ENCODE measurements around the gene DNAJB11.
"Not testable (repeated sequence)": the region's sequence is repeated elsewhere in the genome, so short reads cannot be mapped to it uniquely, and the experiment has no call there.

The DNAJB11 gene

DNA sequence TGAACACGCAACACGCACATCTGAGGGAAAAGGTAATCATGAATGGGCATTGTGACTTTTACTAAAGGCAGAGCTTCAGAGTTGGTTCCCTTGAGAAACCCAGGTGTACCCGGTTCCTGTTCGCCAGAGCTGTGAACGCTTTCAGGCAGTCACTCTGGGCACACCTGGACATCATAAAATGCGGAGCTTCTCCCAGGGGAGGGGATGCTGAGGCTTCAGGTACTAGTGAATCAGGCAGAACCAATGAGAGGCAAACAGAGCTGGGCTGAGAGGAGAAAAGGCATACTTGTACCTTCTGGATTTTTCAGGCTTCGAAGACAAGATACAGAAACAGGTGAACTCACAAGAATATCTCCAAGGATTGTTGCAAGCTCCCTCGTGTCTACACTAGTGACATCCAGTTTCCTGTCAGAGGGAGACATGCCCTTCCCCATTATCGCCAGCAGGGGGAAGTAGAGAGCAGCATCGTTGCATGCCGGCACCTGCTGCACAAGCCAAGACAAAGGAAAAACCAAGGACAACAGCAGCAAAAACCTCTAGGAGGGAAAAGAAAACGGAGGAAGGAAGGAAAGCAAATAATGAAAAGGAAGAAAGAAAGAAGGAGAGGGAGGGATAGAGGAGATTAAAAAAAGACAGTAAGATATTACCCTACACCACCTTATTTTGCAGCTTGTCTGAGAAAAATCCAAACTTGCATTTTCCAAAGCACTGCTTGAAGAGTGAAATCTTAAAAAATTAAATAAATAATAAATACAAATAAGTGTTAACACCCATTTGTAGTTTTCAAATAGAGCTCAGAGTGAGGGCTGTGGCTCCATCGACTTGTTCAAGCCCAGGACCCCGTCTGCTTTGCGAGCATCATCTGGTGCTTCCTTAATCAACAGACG, 44.3 kb downstream of the DNAJB11 start:
- in situ Hi-C loops (cut with HindIII; ENCODE audit: low sequenced_read_pairs): loop anchor here (25.0 kb wide), 1 partner anchor 197 kb away; the partner anchor contains the start of gene RFC4

DNA sequence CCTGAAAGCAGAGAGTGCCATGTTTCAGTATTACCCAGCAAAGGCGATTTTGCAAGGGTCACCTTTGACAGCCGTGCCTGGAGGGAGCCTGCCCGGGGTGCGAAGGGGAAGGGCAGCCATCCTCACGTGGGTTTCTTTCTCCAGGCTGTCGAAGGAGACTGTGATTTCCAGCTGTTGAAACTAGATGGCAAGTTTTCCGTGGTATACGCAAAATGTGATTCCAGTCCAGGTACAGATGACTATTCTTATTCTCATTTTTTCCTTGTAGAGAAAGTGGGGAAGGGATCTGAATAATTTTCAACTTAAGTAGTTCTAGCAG, 45.7 kb downstream of the DNAJB11 start:
- in situ Hi-C loops (cut with HindIII; ENCODE audit: low sequenced_read_pairs): loop anchor here (25.0 kb wide), 1 partner anchor 196 kb away; the partner anchor contains the start of gene RFC4

DNA sequence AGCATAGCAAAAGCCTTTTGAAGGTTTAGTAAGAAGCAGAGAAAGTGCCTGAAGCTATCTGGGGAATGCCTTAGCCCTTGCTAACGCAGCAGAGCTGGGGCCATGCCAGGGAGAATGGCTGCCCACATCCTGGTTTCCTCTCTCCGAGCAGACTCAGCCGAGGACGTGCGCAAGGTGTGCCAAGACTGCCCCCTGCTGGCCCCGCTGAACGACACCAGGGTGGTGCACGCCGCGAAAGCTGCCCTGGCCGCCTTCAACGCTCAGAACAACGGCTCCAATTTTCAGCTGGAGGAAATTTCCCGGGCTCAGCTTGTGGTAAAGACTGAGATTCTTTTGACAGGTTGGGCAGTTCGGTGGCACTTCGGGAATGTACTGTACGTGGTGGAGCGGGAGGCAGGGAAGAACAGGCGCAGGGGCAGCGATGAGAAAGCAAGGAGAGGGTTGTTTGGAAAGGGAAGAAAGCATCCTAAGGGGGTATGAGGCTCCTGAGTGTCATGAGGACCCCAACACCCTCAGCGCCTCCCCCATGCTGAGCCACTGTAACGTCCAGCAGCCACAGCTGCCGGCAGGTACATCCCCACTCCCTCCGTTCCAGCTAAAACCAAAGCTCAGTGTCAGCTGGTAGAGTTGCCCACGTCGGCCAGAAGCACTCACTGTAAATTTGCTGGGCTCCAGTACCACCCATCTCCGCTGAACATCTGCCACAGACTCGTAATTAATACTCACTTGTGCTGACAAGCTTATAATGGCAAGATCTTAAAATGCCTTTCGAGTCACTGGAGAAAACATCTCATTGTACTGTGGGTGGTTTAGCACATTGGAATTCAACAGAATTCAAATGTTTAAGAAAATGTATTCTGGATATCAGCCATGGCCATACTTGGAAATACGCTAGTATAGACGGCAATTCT, 46.8 kb downstream of the DNAJB11 start:
- in situ Hi-C loops (cut with HindIII; ENCODE audit: low sequenced_read_pairs): loop anchor here (25.0 kb wide), 1 partner anchor 195 kb away; the partner anchor contains the start of gene RFC4

DNA sequence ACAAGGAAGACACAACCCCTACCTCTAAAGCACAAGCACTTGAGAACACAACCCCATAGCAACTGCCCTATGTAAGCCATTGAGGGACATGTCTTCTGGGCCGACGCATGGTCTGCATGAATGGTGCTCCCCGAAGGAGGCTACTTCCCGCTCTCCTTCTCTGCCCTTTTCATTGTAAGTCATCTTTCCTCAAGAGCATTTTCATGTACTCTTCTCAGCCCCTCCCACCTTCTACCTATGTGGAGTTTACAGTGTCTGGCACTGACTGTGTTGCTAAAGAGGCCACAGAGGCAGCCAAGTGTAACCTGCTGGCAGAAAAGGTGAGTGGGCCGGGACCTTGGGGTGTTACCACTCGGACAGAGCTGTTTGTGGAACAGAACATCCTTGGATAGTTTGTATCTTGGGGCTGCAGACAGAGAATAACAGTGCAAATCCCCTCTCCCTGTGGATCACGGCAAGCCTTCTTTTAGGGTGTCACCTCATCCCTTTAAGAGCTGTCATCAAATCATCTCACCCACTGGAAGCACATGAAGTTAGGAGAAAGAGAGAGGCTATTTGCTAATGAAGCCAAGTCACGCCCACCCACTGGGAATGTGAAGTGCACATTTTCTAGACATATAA, 47.9 kb downstream of the DNAJB11 start:
- in situ Hi-C loops (cut with HindIII; ENCODE audit: low sequenced_read_pairs): loop anchor here (25.0 kb wide), 1 partner anchor 194 kb away; the partner anchor contains the start of gene RFC4

DNA sequence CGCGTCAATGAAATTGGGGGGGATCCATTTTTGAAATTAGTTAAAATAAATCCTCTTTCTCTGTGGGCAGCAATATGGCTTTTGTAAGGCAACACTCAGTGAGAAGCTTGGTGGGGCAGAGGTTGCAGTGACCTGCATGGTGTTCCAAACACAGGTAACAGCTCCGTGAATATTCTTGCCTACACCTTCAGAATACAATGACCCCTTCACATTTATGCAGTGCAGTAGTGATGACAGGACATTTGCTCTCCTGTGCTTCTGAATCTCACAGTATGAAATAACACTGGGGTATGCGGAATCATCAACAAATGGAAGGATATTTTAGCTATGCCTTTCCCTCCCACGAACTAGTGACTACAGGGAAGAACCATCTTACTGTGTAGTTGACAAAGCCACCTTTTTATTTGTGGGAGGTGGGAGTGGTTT, 49.3 kb downstream of the DNAJB11 start:
- in situ Hi-C loops (cut with HindIII; ENCODE audit: low sequenced_read_pairs): loop anchor here (25.0 kb wide), 1 partner anchor 193 kb away; the partner anchor contains the start of gene RFC4

DNA sequence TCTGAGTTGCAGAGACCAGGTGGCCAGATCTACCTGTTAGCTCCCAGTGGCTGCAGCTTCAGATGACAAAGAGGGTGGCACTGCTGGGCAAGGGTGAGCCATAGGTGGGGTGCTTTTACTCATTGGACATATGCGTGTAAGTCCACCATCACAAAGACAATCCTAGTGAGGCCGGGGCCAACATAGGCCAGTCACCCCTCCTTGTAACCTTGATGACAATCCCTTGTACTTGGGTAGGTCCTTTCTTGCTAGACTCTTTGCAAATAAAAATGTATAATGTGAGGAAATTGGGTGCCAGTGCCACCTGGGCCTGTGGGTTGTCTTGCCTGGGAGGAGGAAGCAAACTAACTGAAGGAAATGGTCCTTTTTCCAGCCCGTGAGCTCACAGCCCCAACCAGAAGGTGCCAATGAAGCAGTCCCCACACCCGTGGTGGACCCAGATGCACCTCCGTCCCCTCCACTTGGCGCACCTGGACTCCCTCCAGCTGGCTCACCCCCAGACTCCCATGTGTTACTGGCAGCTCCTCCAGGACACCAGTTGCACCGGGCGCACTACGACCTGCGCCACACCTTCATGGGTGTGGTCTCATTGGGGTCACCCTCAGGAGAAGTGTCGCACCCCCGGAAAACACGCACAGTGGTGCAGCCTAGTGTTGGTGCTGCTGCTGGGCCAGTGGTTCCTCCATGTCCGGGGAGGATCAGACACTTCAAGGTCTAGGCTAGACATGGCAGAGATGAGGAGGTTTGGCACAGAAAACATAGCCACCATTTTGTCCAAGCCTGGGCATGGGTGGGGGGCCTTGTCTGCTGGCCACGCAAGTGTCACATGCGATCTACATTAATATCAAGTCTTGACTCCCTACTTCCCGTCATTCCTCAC, 49.9 kb downstream of the DNAJB11 start:
- in situ Hi-C loops (cut with HindIII; ENCODE audit: low sequenced_read_pairs): loop anchor here (25.0 kb wide), 1 partner anchor 192 kb away; the partner anchor contains the start of gene RFC4

DNA sequence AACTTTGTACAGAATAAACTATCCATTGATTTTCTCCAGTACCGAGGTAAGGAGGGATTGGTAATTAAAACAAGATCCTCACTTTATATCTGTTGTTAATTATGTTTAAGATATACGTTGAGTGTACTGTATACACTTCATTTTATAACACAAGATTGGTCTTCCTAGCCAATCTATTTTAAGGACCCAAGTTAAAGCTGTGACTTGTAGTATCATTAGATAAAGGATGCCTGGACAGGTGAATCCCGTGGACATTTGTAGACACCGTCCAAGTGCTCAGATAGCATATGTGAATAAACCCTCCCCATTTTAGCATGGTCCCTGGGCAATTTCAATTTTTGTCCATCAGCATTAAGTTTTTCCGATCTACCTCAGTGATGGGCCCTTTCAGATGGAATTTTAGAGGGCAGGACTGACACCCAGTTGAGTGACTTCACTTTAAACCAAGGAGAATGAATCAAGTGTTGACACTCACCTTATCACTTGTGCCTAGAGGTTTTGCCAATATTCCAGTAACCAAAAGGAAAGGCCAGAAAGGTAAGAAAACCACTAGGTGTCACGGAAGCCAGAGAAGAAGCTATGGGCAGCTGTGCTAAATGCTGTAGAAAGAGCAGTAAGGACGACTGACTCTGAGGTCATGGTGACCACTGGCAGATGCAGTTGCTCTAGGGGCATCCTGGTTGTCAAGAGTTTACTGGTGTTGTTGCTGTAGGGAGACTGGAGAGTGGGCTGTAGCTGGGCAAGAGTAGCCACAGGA, 51.6 kb downstream of the DNAJB11 start:
- in situ Hi-C loops (cut with HindIII; ENCODE audit: low sequenced_read_pairs): loop anchor here (25.0 kb wide), 1 partner anchor 190 kb away; the partner anchor contains the start of gene RFC4

DNA sequence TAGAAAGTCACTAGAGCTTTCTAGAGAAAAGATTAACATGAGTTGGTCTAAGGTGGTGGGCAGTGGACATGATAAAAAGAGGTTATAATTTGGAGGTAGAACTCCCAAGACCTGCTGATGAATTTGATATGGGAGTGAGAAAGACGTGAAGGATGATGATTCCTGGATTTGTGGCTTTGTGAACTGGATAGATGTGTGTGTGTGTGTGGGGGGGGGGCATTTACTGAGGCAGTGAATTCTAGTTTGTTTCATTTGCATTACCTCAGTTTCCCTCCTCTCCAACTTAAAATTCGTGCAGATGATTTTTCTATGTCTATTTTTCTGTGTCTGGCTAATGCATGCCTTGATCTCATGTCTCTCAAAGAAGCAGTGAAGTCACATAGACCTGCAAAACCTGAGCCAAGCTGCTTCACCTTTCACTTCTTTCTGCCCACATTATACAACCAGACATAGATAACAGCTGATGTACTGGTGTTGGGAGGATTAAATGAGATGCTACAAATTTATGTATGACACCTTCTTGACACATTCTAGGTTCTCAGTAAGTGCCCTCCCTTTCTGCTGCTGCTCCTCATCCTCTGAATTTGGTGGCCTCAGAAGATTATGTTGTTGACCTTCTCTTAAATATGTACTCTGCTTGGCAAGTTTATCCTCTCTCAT, 52.3 kb downstream of the DNAJB11 start:
- in situ Hi-C loops (cut with HindIII; ENCODE audit: low sequenced_read_pairs): loop anchor here (25.0 kb wide), 1 partner anchor 190 kb away; the partner anchor contains the start of gene RFC4

DNA sequence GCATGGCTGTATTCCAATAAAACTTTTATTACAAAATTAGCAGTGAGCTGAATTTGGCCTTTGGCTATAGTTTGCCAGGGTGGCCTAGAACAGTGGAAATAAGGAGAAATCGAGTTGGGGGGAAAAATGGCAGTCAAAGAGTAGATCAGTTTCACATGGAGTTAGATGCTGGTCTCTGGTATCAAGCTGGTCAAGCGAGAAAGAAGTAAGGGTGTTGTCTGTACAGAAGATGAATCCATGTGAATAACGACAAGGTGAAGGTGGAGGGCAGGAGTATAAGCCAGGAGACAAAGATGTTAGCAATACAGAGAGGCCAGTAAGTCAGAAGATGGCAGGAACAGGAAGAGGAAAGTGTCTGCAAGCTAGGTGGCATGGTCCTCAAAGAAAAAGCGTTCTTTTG, 54.1 kb downstream of the DNAJB11 start:
- in situ Hi-C loops (cut with HindIII; ENCODE audit: low sequenced_read_pairs): loop anchor here (25.0 kb wide), 1 partner anchor 188 kb away; the partner anchor contains the start of gene RFC4

DNA sequence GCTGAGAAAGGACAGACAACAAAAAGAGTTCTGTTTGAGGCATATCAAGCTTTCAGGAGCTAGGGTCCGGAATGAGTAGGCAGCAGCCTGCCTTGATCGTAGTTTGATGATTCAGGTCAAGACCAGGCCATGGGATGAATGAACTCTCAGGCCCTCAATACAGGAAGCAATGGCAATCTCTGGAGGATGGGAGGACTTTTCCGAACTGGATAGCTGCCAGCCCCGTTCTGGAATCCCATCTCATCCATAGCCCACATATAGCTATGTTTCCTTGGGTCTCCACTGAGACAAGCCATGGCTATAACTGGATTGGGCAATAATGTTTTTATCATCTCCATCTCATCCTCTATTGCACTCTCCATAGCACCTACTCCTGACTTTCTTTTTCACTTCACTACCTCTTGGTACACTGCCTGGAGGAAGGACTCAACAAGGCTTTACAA, 55.1 kb downstream of the DNAJB11 start:
- in situ Hi-C loops (cut with HindIII; ENCODE audit: low sequenced_read_pairs): no loop called here

DNA sequence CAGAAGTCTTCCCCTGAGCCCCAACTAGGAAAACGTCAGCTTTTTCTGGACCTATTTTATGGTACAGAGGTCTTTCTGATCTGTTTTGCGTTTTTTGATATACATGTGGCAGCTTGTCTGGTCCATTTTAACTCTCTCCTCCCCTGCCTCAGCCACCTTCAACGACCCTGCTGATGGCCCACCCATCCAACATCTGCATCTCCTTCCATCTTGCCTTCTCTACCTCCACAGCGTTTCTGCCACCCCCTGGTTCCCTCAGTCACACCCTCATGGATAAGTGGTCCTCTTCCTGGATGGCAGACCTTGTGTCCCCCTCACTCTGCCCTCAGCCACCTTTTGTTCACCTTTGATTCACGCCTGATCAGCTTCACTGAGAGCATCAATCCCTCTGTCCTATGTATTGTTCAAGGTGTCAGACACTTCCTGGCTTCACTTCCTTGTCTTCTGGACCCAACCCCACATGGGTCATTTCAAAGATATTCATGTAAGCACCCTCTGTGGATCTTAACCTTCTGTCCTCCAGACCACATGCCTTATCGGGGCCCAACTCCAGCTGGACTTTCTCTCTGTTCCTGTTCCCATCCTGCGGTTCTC, 55.8 kb downstream of the DNAJB11 start:
- in situ Hi-C loops (cut with HindIII; ENCODE audit: low sequenced_read_pairs): no loop called here

DNA sequence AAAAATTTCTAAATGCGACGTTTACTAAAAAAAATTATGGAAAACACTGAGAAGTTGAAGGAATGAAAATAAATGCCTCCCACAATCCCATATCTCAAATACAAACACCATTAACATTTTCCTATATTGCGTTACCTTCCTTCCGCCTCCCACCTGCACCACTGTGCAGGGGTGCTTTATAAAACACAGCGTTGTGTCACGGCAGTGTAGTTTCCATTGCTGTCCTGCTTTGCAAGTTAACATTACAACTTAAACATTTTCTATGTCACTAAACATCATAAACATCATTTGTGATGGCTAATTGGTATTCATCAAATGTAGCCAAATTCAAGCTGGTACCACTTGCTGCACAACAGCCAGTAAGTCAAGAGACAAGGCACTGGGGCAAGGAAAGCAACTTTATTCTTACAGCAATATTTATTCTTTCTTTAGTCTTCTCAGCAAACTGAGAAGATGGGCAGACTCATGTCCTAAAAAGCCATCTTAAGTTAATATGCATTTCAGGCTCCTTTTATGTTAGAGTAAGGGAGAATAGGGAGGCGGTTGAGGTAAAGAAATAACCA, 57.4 kb downstream of the DNAJB11 start:
- in situ Hi-C loops (cut with HindIII; ENCODE audit: low sequenced_read_pairs): no loop called here

DNA sequence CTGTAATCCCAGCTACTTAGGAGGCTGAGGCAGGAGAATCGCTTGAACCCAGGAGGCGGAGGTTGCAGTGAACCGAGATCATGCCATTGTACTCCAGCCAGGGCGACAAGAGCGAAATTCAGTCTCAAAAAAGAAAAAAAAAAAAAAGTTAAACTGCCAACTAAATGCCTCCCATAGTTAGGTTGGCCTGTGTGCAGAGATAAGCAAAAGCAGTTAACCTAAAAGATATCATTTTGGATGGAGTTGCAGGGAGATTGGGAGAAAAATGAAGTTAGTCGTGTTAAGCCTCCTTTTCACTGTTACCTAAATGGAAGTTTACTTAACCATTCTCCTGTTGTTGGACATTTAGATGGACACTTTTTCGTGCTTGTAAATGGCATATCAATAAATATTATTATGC, 58.2 kb downstream of the DNAJB11 start:
- in situ Hi-C loops (cut with HindIII; ENCODE audit: low sequenced_read_pairs): no loop called here

DNA sequence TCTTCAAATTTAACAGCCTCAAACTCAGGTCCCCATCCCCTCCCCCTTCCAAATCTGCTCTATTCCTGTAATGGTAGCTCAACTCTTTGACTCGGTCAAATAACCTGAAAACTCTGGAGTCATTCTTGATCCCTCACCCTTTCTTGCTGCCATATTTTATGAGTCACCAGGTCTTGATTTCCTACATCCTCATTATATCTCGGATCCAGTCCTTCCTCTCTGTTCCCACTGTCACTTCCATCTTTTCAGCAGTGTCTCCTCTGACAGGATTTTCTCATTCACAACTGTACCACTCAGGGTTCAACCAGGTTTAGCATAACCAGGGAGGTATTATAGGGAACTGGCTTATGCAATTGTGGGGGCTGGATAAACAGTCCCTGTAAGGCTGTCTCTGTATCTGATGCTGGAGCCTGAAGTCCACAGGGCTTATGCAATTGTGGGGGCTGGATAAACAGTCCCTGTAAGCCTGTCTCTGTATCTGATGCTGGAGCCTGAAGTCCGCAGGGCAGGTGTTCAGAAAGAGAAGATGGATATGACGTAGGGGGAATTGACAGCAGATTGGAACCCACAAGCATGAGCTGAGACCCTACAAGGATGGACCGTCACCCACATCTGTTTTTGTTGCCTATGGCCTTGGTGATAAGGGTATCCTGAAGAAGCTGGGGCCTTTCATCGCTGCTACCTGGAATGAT, 60.6 kb downstream of the DNAJB11 start:
- in situ Hi-C loops (cut with HindIII; ENCODE audit: low sequenced_read_pairs): no loop called here

DNA sequence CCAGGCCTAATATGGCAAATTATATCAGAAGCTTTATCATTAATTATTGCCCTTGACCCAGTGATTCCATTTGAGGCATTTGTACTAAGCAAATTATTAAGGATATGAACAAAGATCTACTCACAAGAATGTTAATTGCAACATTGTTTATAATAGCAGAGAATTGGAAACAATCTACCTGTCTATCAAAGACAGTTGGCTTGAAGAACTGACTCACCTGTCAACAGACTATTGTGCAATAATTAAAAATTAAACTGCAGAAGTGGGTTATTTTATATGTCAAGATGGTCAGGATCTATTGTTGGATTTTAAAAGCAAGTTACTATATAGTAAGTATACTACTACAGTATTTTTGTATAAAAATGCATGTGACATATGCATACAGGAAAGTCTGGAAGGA, 63.0 kb downstream of the DNAJB11 start:
- in situ Hi-C loops (cut with HindIII; ENCODE audit: low sequenced_read_pairs): no loop called here

DNA sequence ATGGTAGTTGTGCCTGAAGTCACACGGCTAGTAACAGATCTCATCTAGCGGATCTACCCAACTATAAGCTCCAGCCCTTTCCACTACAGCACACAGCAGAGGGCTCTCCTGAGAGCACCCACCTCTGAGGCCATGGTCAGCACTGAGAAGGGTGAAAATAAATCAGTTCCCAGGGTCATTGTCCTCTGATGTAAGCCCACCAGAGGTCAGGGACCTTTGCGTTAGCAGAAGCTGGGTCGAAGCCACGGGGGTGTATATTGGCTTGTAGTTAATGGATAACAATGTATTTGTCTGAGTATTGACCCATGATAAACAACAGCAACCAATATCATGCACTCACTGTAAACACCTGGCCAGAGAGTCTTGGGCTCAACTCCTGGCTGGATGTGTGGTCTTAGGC, 63.7 kb downstream of the DNAJB11 start:
- in situ Hi-C loops (cut with HindIII; ENCODE audit: low sequenced_read_pairs): not testable (repeated sequence)

All from endothelial cell of hepatic sinusoid (primary cell).